MM.1S (cell line): ENCODE data around the gene TMEM37.

Experiments used
- DNase-seq: peaks from one replicate; pipeline ENCODE4 v3.0.0-alpha.2; 2015
- H2AFZ ChIP-seq: fragments of 300-600 bp; sonication (generic); 2 replicates; pipeline ENCODE4 v1.6.0; 2016; ENCODE audit warnings: antibody characterized with exemption, low read length
- H3F3A ChIP-seq: fragments of 300-600 bp; sonication (generic); 2 replicates; pipeline ENCODE4 v1.6.1; 2016; ENCODE audit warnings: mild to moderate bottlenecking, antibody characterized with exemption, low read length, moderate library complexity, mixed read lengths; ENCODE audit not compliant: insufficient read depth
- H3K27ac ChIP-seq: fragments of 300-600 bp; sonication (generic); 2 replicates; pipeline ENCODE4 v1.5.1; 2016; ENCODE audit warnings: mild to moderate bottlenecking, low read length
- H3K27me3 ChIP-seq: fragments of 300-600 bp; sonication (generic); replicated peaks from 2 replicates; pipeline ENCODE4 v1.6.0; 2016; ENCODE audit warnings: low read length; ENCODE audit not compliant: insufficient read depth
- H3K36me3 ChIP-seq: fragments of 300-600 bp; sonication (generic); replicated peaks from 2 replicates; pipeline ENCODE4 v1.6.1; 2016; ENCODE audit warnings: mild to moderate bottlenecking, low read length, mixed read lengths; ENCODE audit not compliant: insufficient read depth
- H3K4me1 ChIP-seq: fragments of 300-600 bp; sonication (generic); 2 replicates; pipeline ENCODE4 v1.6.1; 2016; ENCODE audit warnings: low read length, mixed read lengths
- H3K4me2 ChIP-seq: fragments of 300-600 bp; sonication (generic); 2 replicates; pipeline ENCODE4 v1.6.0; 2016; ENCODE audit warnings: low read depth, low read length
- H3K4me3 ChIP-seq: fragments of 300-600 bp; sonication (generic); 2 replicates; pipeline ENCODE4 v1.5.1; 2016; ENCODE audit warnings: low read length, mixed read lengths
- H3K79me2 ChIP-seq: fragments of 300-600 bp; sonication (generic); 2 replicates; pipeline ENCODE4 v1.6.1; 2016; ENCODE audit warnings: mixed run types, low read length, mixed read lengths
- H3K9ac ChIP-seq: fragments of 300-600 bp; sonication (generic); 2 replicates; pipeline ENCODE4 v1.6.1; 2016; ENCODE audit warnings: low read length, mixed read lengths
- H3K9me2 ChIP-seq: fragments of 300-600 bp; sonication (generic); replicated peaks from 2 replicates; pipeline ENCODE4 v1.6.1; 2016; ENCODE audit warnings: mild to moderate bottlenecking, low read length, mixed read lengths; ENCODE audit not compliant: insufficient read depth
- H3K9me3 ChIP-seq: fragments of 300-600 bp; sonication (generic); replicated peaks from 2 replicates; pipeline ENCODE4 v1.6.1; 2016; ENCODE audit warnings: mild to moderate bottlenecking, low read length, mixed read lengths; ENCODE audit not compliant: insufficient read depth
- H4K20me1 ChIP-seq: fragments of 300-600 bp; sonication (generic); 2 replicates; pipeline ENCODE4 v1.6.1; 2016; ENCODE audit warnings: mild to moderate bottlenecking, low read length, moderate library complexity, mixed read lengths; ENCODE audit not compliant: insufficient read depth
- CTCF ChIP-seq: fragments of 300-600 bp; sonication (generic); IDR thresholded peaks from 2 replicates; pipeline ENCODE4 v1.5.1; 2016; ENCODE audit warnings: antibody characterized with exemption, low read length, mixed read lengths
- EZH2 ChIP-seq: fragments of 300-600 bp; sonication (generic); optimal IDR thresholded peaks from 2 replicates; pipeline ENCODE3; 2017; ENCODE audit warnings: low read depth, mild to moderate bottlenecking, antibody characterized with exemption, low read length, mixed read lengths
- EZH2phosphoT487 ChIP-seq: fragments of 300-600 bp; sonication (generic); IDR thresholded peaks from 2 replicates; pipeline ENCODE4 v1.6.1; 2018; ENCODE audit warnings: antibody characterized with exemption, low read length

Gene TMEM37

GRCh38 chr2:119442850-119443249 lies 11.2 kb downstream of the TMEM37 start:
- TF ChIP-seq EZH2 (no peak), EZH2phosphoT487 (no peak), CTCF (no peak)

GRCh38 chr2:119446037-119446436 lies 14.4 kb downstream of the TMEM37 start:
- no peaks in the 10 kb centered on the region for H3K79me2 ChIP-seq
- no peak overlapping the region for H2AFZ ChIP-seq
- H3K27me3 ChIP-seq: no peaks in the 10 kb centered on the region
- TF ChIP-seq EZH2phosphoT487 (no peak), CTCF (no peak), EZH2 (no peak)
- DNase-seq: no peak
- H3K27ac ChIP-seq: no peak overlapping the region
- no peak overlapping the region for H3K4me3 ChIP-seq
- H3K9ac ChIP-seq: no peak overlapping the region
- H3K4me1 ChIP-seq: no peaks in the 10 kb centered on the region
- no peaks in the 10 kb centered on the region for H3K9me2 ChIP-seq
- no peaks in the 10 kb centered on the region for H3F3A ChIP-seq
- no peaks in the 10 kb centered on the region for H3K36me3 ChIP-seq
- no peaks in the 10 kb centered on the region for H3K9me3 ChIP-seq
- H4K20me1 ChIP-seq: no peaks in the 10 kb centered on the region
- no peak overlapping the region for H3K4me2 ChIP-seq

More at GRCh38 chr2:119442850-119443249, 11.2 kb downstream of the TMEM37 start:
- no peak overlapping the region for H2AFZ ChIP-seq
- no peaks in the 10 kb centered on the region for H3K4me1 ChIP-seq
- H3K4me3 ChIP-seq: no peak overlapping the region
- H3K27me3 ChIP-seq: no peaks in the 10 kb centered on the region
- H3K27ac ChIP-seq: no peak overlapping the region
- H3K9ac ChIP-seq: no peak overlapping the region
- no peaks in the 10 kb centered on the region for H3F3A ChIP-seq
- H3K79me2 ChIP-seq: no peaks in the 10 kb centered on the region
- no peaks in the 10 kb centered on the region for H4K20me1 ChIP-seq
- H3K36me3 ChIP-seq: no peaks in the 10 kb centered on the region
- no peak overlapping the region for H3K4me2 ChIP-seq
- no peaks in the 10 kb centered on the region for H3K9me2 ChIP-seq
- H3K9me3 ChIP-seq: no peaks in the 10 kb centered on the region
- DNase-seq: no peak

GRCh38 chr2:119448427-119449141 lies 16.9 kb downstream of the TMEM37 start:
- Histone ChIP-seq H2AFZ (no peak overlapping the region), H4K20me1 (no peaks in the 10 kb centered on the region), H3K4me1 (no peaks in the 10 kb centered on the region), H3K36me3 (no peaks in the 10 kb centered on the region), H3K4me3 (no peak overlapping the region), H3K9ac (no peak overlapping the region), H3K27ac (no peak overlapping the region), H3F3A (no peaks in the 10 kb centered on the region), H3K27me3 (no peaks in the 10 kb centered on the region), H3K9me2 (no peaks in the 10 kb centered on the region), H3K79me2 (no peaks in the 10 kb centered on the region), H3K4me2 (no peak overlapping the region), H3K9me3 (no peaks in the 10 kb centered on the region)
- no peak for DNase-seq
- TF ChIP-seq EZH2phosphoT487: no peak
- TF ChIP-seq EZH2: no peak
- TF ChIP-seq CTCF: no peak
